Liver (tissue), 9 donors: Measurements from ENCODE around the gene SHC3. TPM values are rescaled to one million over a fixed set of nuclear protein-coding genes. Genes with fewer than 3 reads are reported as not detected.

Experiments used
- DNase-seq: peaks from one replicate; pipeline ENCODE4 v3.0.0-alpha.2; 2017; ENCODE audit warnings: low spot score
- H3K27ac ChIP-seq, 2 donors: one replicate each; pipeline ENCODE4 v1.7.0; 2013; ENCODE audit warnings: inconsistent platforms in 2 of 2, low read length in 2 of 2, control low read depth in 1 of 2, low read depth in 1 of 2, mild to moderate bottlenecking in 1 of 2
- H3K27me3 ChIP-seq, 4 donors: one replicate each; pipeline versions ENCODE4 v1.6.1 to v1.7.0; 2013; ENCODE audit warnings: low read length in 3 of 4, inconsistent platforms in 1 of 4, mild to moderate bottlenecking in 1 of 4, moderate library complexity in 1 of 4; ENCODE audit not compliant: control insufficient read depth in 4 of 4, insufficient read depth in 4 of 4
- H3K36me3 ChIP-seq, 4 donors: one replicate each; pipeline versions ENCODE4 v1.6.1 to v1.7.0; 2013; ENCODE audit warnings: low read length in 3 of 4, mild to moderate bottlenecking in 3 of 4, low read depth in 1 of 4, moderate library complexity in 1 of 4; ENCODE audit not compliant: control insufficient read depth in 4 of 4, insufficient read depth in 3 of 4
- H3K4me1 ChIP-seq, 4 donors: one replicate each; pipeline versions ENCODE4 v1.6.1 to v1.7.0; 2013; ENCODE audit warnings: low read length in 3 of 4, mild to moderate bottlenecking in 3 of 4, moderate library complexity in 1 of 4; ENCODE audit not compliant: control insufficient read depth in 4 of 4, insufficient read depth in 4 of 4
- H3K4me3 ChIP-seq, 3 donors: one replicate each; pipeline versions ENCODE4 v1.6.1 to v1.7.0; 2013; ENCODE audit warnings: low read length in 3 of 3, control low read depth in 1 of 3, low read depth in 1 of 3, mild to moderate bottlenecking in 1 of 3
- H3K9ac ChIP-seq, 2 donors: one replicate each; pipeline ENCODE4 v1.7.0; 2013; ENCODE audit warnings: low read length in 2 of 2, mild to moderate bottlenecking in 2 of 2, moderate library complexity in 2 of 2, control low read depth in 1 of 2, low read depth in 1 of 2
- H3K9me3 ChIP-seq, 4 donors: one replicate each; pipeline versions ENCODE4 v1.6.1 to v1.7.0; 2013; ENCODE audit warnings: low read length in 3 of 4; ENCODE audit not compliant: control insufficient read depth in 4 of 4
- EGR1 ChIP-seq, 2 donors: IDR thresholded peaks; 2 replicates each; pipeline ENCODE4 v1.6.1; 2016 to 2018; ENCODE audit warnings: antibody characterized with exemption in 2 of 2, low read depth in 2 of 2
- FOXA1 ChIP-seq: IDR thresholded peaks from 2 replicates; pipeline ENCODE4 v1.6.1; 2016; ENCODE audit warnings: antibody characterized with exemption
- GABPA ChIP-seq, 2 donors: IDR thresholded peaks in 1 of 2; conservative IDR thresholded peaks in 1 of 2; 2 replicates each; pipeline ENCODE4 v1.6.1; 2016; ENCODE audit warnings: antibody characterized with exemption in 2 of 2, mild to moderate bottlenecking in 1 of 2, moderate library complexity in 1 of 2
- HNF4A ChIP-seq, 2 donors: conservative IDR thresholded peaks; 2 replicates each; pipeline ENCODE4 v1.6.1; 2016; ENCODE audit warnings: antibody characterized with exemption in 2 of 2, mild to moderate bottlenecking in 2 of 2
- HNF4G ChIP-seq: IDR thresholded peaks from 2 replicates; pipeline ENCODE4 v1.6.1; 2016; ENCODE audit warnings: antibody characterized with exemption
- NR2F2 ChIP-seq: IDR thresholded peaks from 2 replicates; pipeline ENCODE4 v1.6.1; 2016; ENCODE audit warnings: antibody characterized with exemption
- RAD21 ChIP-seq, 2 donors: IDR thresholded peaks; 2 replicates each; pipeline ENCODE4 v1.6.1; 2016; ENCODE audit warnings: antibody characterized with exemption in 2 of 2, mild to moderate bottlenecking in 2 of 2
- RXRA ChIP-seq, 2 donors: IDR thresholded peaks; 2 replicates each; pipeline ENCODE4 v1.6.1; 2017 to 2018; ENCODE audit warnings: antibody characterized with exemption in 2 of 2, mild to moderate bottlenecking in 1 of 2
- SP1 ChIP-seq: IDR thresholded peaks from 2 replicates; pipeline ENCODE4 v1.6.1; 2018; ENCODE audit warnings: antibody characterized with exemption, mild to moderate bottlenecking
- YY1 ChIP-seq: IDR thresholded peaks from 2 replicates; pipeline ENCODE4 v1.6.1; 2016; ENCODE audit warnings: antibody characterized with exemption, mild to moderate bottlenecking
- WGBS: extraction: QIAGEN DNeasy Blood & Tissue Kit; methylation state at CpG from one replicate; pipeline ENCODE4 v1.1.7; 2013; 5-methylcytosine and 5-hydroxymethylcytosine counted together
- polyA plus RNA-seq, 2 donors: library from polyadenylated mRNA; stranded (reverse) in 1 of 2; unstranded in 1 of 2; fragments of 200-250 nt in 1 of 2; fragments of >200 nt in 1 of 2; fragmentation: Nextera tagmentation in 1 of 2; extraction: Ambion mirVana in 1 of 2; gene quantifications; one replicate each; pipeline versions ENCODE4 v1.2.1 to v1.2.3, GENCODE V29; 2013 to 2015
- total RNA-seq, 2 donors: library from RNA; depleted of rRNA; stranded (reverse); fragments of >200 nt; gene quantifications; one replicate each; pipeline ENCODE4 v1.2.3, GENCODE V29; 2014
- TF ChIP-seq, protein P1 (sequence below): IDR thresholded peaks from 2 replicates; pipeline ENCODE4 v1.6.1; 2016; ENCODE audit warnings: antibody characterized with exemption
- TF ChIP-seq, protein P2 (sequence below): IDR thresholded peaks from 2 replicates; pipeline ENCODE4 v1.6.1; 2016; ENCODE audit warnings: antibody characterized with exemption
- TF ChIP-seq, protein P3 (sequence below): IDR thresholded peaks from 2 replicates; pipeline ENCODE4 v1.6.1; 2016; ENCODE audit warnings: antibody characterized with exemption
- TF ChIP-seq, protein P4 (sequence below): IDR thresholded peaks from 2 replicates; pipeline ENCODE4 v1.6.1; 2016; ENCODE audit warnings: antibody characterized with exemption, mild to moderate bottlenecking
- donor health status: healthy.
- donor health status: healthy.
- donor health status: healthy.
- donor health status: healthy.
- donor health status: healthy.

The SHC3 gene
- total and polyA plus RNA-seq, 4 donors = 0.03 to 0.08 (median 0.04) TPM

DNA sequence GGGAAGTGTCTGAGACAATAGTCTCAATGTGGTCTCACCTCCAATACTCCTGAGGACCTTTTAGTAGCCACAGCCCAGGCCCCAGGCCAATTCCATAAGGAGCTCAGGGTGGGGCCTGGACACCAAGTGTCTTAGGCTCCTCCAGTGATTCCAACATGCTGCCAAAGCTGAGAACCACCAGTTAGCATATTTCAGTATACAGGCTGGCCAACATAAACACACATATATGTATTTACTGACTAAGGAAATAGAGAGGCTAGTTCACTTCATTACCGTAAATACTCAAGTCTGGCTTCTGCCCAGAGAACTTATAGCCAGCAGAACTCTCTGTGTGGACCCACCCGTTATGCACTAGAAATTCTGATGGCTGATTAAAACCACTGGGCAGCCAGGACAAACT, 163.3 kb downstream of the SHC3 start:
- Histone ChIP-seq H3K9me3 (no peaks in the 10 kb centered on the region), H3K36me3 (no peaks in the 10 kb centered on the region), H3K27ac (no peak overlapping the region), H3K27me3 (no peaks in the 10 kb centered on the region), H3K9ac (no peak overlapping the region), H3K4me1 (no peaks in the 10 kb centered on the region), H3K4me3 (no peak overlapping the region)
- TF ChIP-seq, protein P1, sequence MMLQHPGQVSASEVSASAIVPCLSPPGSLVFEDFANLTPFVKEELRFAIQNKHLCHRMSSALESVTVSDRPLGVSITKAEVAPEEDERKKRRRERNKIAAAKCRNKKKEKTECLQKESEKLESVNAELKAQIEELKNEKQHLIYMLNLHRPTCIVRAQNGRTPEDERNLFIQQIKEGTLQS = no peak
- TF ChIP-seq RAD21 (IDR thresholded peaks at IDR 0.05) (no peak), HNF4A (conservative IDR thresholded peaks at IDR 0.05) (no peak), SP1 (no peak), HNF4G (no peak), EGR1 (IDR thresholded peaks at IDR 0.05; ENCODE audit: low read depth in 2 of 2) (no peak), RXRA (IDR thresholded peaks at IDR 0.05) (no peak), FOXA1 (no peak), YY1 (no peak)
- TF ChIP-seq, protein P2, sequence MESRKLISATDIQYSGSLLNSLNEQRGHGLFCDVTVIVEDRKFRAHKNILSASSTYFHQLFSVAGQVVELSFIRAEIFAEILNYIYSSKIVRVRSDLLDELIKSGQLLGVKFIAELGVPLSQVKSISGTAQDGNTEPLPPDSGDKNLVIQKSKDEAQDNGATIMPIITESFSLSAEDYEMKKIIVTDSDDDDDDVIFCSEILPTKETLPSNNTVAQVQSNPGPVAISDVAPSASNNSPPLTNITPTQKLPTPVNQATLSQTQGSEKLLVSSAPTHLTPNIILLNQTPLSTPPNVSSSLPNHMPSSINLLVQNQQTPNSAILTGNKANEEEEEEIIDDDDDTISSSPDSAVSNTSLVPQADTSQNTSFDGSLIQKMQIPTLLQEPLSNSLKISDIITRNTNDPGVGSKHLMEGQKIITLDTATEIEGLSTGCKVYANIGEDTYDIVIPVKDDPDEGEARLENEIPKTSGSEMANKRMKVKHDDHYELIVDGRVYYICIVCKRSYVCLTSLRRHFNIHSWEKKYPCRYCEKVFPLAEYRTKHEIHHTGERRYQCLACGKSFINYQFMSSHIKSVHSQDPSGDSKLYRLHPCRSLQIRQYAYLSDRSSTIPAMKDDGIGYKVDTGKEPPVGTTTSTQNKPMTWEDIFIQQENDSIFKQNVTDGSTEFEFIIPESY = no peak
- TF ChIP-seq, protein P3, sequence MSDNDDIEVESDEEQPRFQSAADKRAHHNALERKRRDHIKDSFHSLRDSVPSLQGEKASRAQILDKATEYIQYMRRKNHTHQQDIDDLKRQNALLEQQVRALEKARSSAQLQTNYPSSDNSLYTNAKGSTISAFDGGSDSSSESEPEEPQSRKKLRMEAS = no peak
- 97% methylated on average over 2 of the region's 2 CpGs for WGBS
- DNase-seq = no peak

DNA sequence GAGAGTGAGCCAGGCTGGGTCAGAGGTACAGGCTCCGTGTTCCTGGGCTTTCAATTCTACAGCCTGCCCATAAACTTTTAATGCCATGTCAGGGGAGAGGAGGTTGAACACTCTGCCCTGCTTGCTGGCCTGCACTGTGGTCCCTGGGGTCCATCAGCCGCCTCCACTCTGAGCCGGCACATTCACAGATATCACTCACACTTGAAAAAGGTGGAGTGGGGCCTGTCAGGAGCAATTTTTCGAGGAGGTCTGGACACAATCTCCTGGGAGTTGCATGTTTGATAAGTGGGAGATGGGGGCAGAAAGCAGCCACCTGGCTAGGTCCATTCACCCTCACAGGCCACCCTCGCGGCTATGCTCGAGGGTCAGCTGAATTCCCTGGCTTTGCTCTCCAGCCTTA, 164.5 kb downstream of the SHC3 start:
- H3K27ac ChIP-seq = no peak overlapping the region
- WGBS = 91% methylated on average over 7 of the region's 7 CpGs
- H3K4me3 ChIP-seq = no peak overlapping the region
- no peaks in the 10 kb centered on the region for H3K4me1 ChIP-seq
- no peaks in the 10 kb centered on the region for H3K27me3 ChIP-seq
- H3K36me3 ChIP-seq = no peaks in the 10 kb centered on the region
- TF ChIP-seq, protein P3 = no peak
- TF ChIP-seq, protein P4, sequence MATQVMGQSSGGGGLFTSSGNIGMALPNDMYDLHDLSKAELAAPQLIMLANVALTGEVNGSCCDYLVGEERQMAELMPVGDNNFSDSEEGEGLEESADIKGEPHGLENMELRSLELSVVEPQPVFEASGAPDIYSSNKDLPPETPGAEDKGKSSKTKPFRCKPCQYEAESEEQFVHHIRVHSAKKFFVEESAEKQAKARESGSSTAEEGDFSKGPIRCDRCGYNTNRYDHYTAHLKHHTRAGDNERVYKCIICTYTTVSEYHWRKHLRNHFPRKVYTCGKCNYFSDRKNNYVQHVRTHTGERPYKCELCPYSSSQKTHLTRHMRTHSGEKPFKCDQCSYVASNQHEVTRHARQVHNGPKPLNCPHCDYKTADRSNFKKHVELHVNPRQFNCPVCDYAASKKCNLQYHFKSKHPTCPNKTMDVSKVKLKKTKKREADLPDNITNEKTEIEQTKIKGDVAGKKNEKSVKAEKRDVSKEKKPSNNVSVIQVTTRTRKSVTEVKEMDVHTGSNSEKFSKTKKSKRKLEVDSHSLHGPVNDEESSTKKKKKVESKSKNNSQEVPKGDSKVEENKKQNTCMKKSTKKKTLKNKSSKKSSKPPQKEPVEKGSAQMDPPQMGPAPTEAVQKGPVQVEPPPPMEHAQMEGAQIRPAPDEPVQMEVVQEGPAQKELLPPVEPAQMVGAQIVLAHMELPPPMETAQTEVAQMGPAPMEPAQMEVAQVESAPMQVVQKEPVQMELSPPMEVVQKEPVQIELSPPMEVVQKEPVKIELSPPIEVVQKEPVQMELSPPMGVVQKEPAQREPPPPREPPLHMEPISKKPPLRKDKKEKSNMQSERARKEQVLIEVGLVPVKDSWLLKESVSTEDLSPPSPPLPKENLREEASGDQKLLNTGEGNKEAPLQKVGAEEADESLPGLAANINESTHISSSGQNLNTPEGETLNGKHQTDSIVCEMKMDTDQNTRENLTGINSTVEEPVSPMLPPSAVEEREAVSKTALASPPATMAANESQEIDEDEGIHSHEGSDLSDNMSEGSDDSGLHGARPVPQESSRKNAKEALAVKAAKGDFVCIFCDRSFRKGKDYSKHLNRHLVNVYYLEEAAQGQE = no peak
- TF ChIP-seq RAD21 (IDR thresholded peaks at IDR 0.05) (no peak), YY1 (no peak), RXRA (IDR thresholded peaks at IDR 0.05) (no peak), FOXA1 (no peak), GABPA (IDR thresholded peaks at IDR 0.05 in 1 of 2, conservative IDR thresholded peaks at IDR 0.05 in 1 of 2) (no peak), HNF4A (conservative IDR thresholded peaks at IDR 0.05) (no peak), NR2F2 (no peak)
- TF ChIP-seq, protein P2 = no peak
- H3K9me3 ChIP-seq = no peaks in the 10 kb centered on the region
- H3K9ac ChIP-seq = no peak overlapping the region
- no peak for DNase-seq
